K562 (cell line): ENCODE data around the gene SHH. TPM values are rescaled to one million over a fixed set of nuclear protein-coding genes. Genes with fewer than 3 reads are reported as not detected.

Source experiments
- ATAC-seq: fragments of 200-7000 bp; cut with Tn5 transposase; 3 replicates; pipeline ENCODE4 v1.9.1; 2020; ENCODE audit warnings: moderate library complexity
- BruUV-seq: library from RNA; stranded (reverse); fragments of 400-500 nt; replicated peaks from 2 replicates; lab custom pipeline; 2021; lab: Mats Ljungman, UMichigan
- CTCF ChIA-PET: fragments of 300-600 bp; formaldehyde crosslinking; extraction: SDS; loops from one replicate; lab custom pipeline; 2021; ENCODE audit warnings: low intra/inter-chr PET ratio; lab: Yijun Ruan, JAX
- POLR2A ChIA-PET: fragments of 300-600, 350-650 bp; sonication (Branson Sonifier 250); formaldehyde crosslinking; extraction: SDS; loops from one replicate; lab custom pipeline; 2021; ENCODE audit warnings: antibody characterized with exemption, inconsistent platforms; lab: Yijun Ruan, JAX
- DNase-seq, 4 experiments: peaks; one replicate each; pipeline versions ENCODE4 v3.0.0 to v3.0.0-alpha.2; 2011 to 2018; ENCODE audit warnings: low spot score in 3 of 4, mixed read lengths in 3 of 4; ENCODE audit errors: extremely low read depth in 1 of 4
- FAIRE-seq: peaks from 2 replicates; lab custom pipeline; 2011; peaks lifted over from hg19 to GRCh38; lab: Jason Lieb, UNC
- H2AFZ ChIP-seq: 2 replicates; pipeline ENCODE4 v1.6.0; 2011; ENCODE audit warnings: low read depth, low read length, control low read depth, inconsistent platforms
- H3K27ac ChIP-seq: fragments of 200-600 bp; 3 replicates; pipeline ENCODE4 v1.8.0; 2011; ENCODE audit warnings: low read depth, mild to moderate bottlenecking, control low read depth, inconsistent platforms, low read length, moderate library complexity, mixed read lengths; ENCODE audit errors: extremely low read depth
- H3K27me3 ChIP-seq, 2 experiments: fragments of 300-600 bp in 1 of 2; 2 replicates in 1 of 2; 3 replicates in 1 of 2; pipeline versions ENCODE4 v1.6.0 to v1.8.0; 2011; ENCODE audit warnings: inconsistent platforms in 2 of 2, low read length in 2 of 2, mild to moderate bottlenecking in 1 of 2, mixed read lengths in 1 of 2, moderate library complexity in 1 of 2; ENCODE audit not compliant: control insufficient read depth in 2 of 2, insufficient read depth in 2 of 2
- H3K36me3 ChIP-seq: fragments of 300-600 bp; 3 replicates; pipeline ENCODE4 v1.8.0; 2011; ENCODE audit warnings: mild to moderate bottlenecking, low read length, inconsistent platforms; ENCODE audit not compliant: control insufficient read depth, insufficient read depth
- H3K4me1 ChIP-seq, 2 experiments: fragments of 200-600 bp in 1 of 2; replicated peaks in 1 of 2; 2 replicates in 1 of 2; 3 replicates in 1 of 2; pipeline versions ENCODE4 v1.5.1 to v1.8.0; 2011; ENCODE audit warnings: inconsistent platforms in 2 of 2, low read length in 2 of 2, mild to moderate bottlenecking in 1 of 2, mixed read lengths in 1 of 2, moderate library complexity in 1 of 2; ENCODE audit not compliant: control insufficient read depth in 2 of 2, insufficient read depth in 2 of 2
- H3K4me2 ChIP-seq: 2 replicates; pipeline ENCODE4 v1.6.1; 2011; ENCODE audit warnings: low read length, control low read depth, inconsistent platforms, mixed read lengths; ENCODE audit not compliant: insufficient read depth
- H3K4me3 ChIP-seq: fragments of 200-600 bp; sonication (generic), shearing (Covaris generic); 2 replicates; pipeline ENCODE4 v1.5.1; 2016; ENCODE audit warnings: control low read depth, inconsistent platforms
- H3K79me2 ChIP-seq: fragments of 200-600 bp; 3 replicates; pipeline ENCODE4 v1.8.0; 2011; ENCODE audit warnings: low read length, inconsistent platforms; ENCODE audit not compliant: control insufficient read depth, insufficient read depth
- H3K9ac ChIP-seq, 2 experiments: 2 replicates each; pipeline versions ENCODE4 v1.6.0 to v1.6.1; 2011; ENCODE audit warnings: low read depth in 2 of 2, low read length in 2 of 2, control low read depth in 1 of 2, inconsistent platforms in 1 of 2, mild to moderate bottlenecking in 1 of 2, mixed read lengths in 1 of 2; ENCODE audit not compliant: insufficient read depth in 1 of 2
- H3K9me1 ChIP-seq: one replicate; pipeline ENCODE4 v1.6.0; 2011; ENCODE audit warnings: inconsistent platforms, mild to moderate bottlenecking, low read length, moderate library complexity; ENCODE audit not compliant: control insufficient read depth, insufficient read depth
- H3K9me3 ChIP-seq: replicated peaks from 2 replicates; pipeline ENCODE4 v1.5.1; 2011; ENCODE audit warnings: low read depth, low read length, inconsistent platforms; ENCODE audit not compliant: control insufficient read depth, insufficient read depth
- H4K20me1 ChIP-seq: replicated peaks from 2 replicates; pipeline ENCODE4 v1.6.1; 2011; ENCODE audit warnings: low read length, inconsistent platforms, mixed read lengths; ENCODE audit not compliant: control insufficient read depth, insufficient read depth
- FOS ChIP-seq: IDR thresholded peaks from 3 replicates; pipeline ENCODE4 v1.6.1; 2011; ENCODE audit not compliant: insufficient read length; ENCODE audit errors: extremely low read depth
- HNRNPLL ChIP-seq: fragments of 200-400 bp; formaldehyde crosslinking; IDR thresholded peaks from 2 replicates; pipeline ENCODE4 v1.6.1; 2017; ENCODE audit warnings: low read length, low read depth, mild to moderate bottlenecking; ENCODE audit not compliant: poor library complexity, severe bottlenecking
- PRPF4 ChIP-seq: fragments of 200-400 bp; formaldehyde crosslinking; IDR thresholded peaks from one replicate; pipeline ENCODE4 v1.6.1; 2017; ENCODE audit warnings: low read length, low read depth, mild to moderate bottlenecking; ENCODE audit not compliant: insufficient read depth, poor library complexity, severe bottlenecking
- THAP7 ChIP-seq: fragments of 250-450 bp; sonication (Bioruptor Pico); IDR thresholded peaks from 2 replicates; pipeline ENCODE4 v1.5.0; 2021
- ZNF316 ChIP-seq: fragments of 450-650 bp; IDR thresholded peaks from 2 replicates; pipeline ENCODE4 v1.6.1; 2016
- ZNF717 ChIP-seq: fragments of 250-450 bp; sonication (Bioruptor Pico); IDR thresholded peaks from 2 replicates; pipeline ENCODE4 v1.5.0; 2021
- WGBS: fragments of 100-300 bp; shearing (Covaris generic); methylation state at CpG from one replicate; pipeline ENCODE4 v1.1.6; 2016; ENCODE audit warnings: low coverage, mixed read lengths; ENCODE audit not compliant: insufficient coverage; ENCODE audit errors: missing lambda C conversion rate; 5-methylcytosine and 5-hydroxymethylcytosine counted together
- in situ Hi-C: fragments of 300-500 bp; cut with MboI; formaldehyde crosslinking; loops from 4 replicates; pipeline ENCODE4 v1.15.0; 2018; ENCODE audit warnings: inconsistent platforms, mixed read lengths
- intact Hi-C: fragments of 100-400 bp; cut with micrococcal nuclease; formaldehyde crosslinking; loops from 2 replicates; pipeline ENCODE4 v1.14.2; 2022
- polyA plus RNA-seq, 8 experiments: library from polyadenylated mRNA; depleted of rRNA in 4 of 8; stranded (reverse) in 5 of 8; unstranded in 3 of 8; fragments of >200 nt; fragmentation: Nextera tagmentation in 2 of 8; fragmentation: Illumina TruSeq in 1 of 8; extraction: Ambion mirVana in 2 of 8; extraction: Trizol in 1 of 8; gene quantifications; 2 replicates each; pipeline versions ENCODE4 v1.2.1 to v1.2.3, GENCODE V29; 2011 to 2014; ENCODE audit warnings: inconsistent platforms in 1 of 8, missing spikeins in 1 of 8
- total RNA-seq, 7 experiments: library from RNA; depleted of rRNA in 6 of 7; stranded (reverse); fragments of >200 nt in 6 of 7; fragmentation: Illumina TruSeq in 2 of 7; extraction: Trizol in 2 of 7; gene quantifications; 2 replicates each; pipeline versions ENCODE4 v1.2.1 to v1.2.3, GENCODE V29; 2011 to 2021; ENCODE audit warnings: low replicate concordance in 1 of 7
- TF ChIP-seq, protein P1 (sequence below): fragments of 450-650 bp; formaldehyde crosslinking; IDR thresholded peaks from 2 replicates; pipeline ENCODE4 v1.4.0; 2020; ENCODE audit warnings: mild to moderate bottlenecking, mixed read lengths
- TF ChIP-seq, protein P2 (sequence below): fragments of 250-450 bp; sonication (Bioruptor Pico); IDR thresholded peaks from 2 replicates; pipeline ENCODE4 v1.6.1; 2021; ENCODE audit warnings: mild to moderate bottlenecking

Gene SHH
- total and polyA plus RNA-seq, 9 of the 15 experiments (the other 6 are each of a cell fraction or from before 2014, with no cell fraction given) = 0.09 TPM; not detected in 8

DNA sequence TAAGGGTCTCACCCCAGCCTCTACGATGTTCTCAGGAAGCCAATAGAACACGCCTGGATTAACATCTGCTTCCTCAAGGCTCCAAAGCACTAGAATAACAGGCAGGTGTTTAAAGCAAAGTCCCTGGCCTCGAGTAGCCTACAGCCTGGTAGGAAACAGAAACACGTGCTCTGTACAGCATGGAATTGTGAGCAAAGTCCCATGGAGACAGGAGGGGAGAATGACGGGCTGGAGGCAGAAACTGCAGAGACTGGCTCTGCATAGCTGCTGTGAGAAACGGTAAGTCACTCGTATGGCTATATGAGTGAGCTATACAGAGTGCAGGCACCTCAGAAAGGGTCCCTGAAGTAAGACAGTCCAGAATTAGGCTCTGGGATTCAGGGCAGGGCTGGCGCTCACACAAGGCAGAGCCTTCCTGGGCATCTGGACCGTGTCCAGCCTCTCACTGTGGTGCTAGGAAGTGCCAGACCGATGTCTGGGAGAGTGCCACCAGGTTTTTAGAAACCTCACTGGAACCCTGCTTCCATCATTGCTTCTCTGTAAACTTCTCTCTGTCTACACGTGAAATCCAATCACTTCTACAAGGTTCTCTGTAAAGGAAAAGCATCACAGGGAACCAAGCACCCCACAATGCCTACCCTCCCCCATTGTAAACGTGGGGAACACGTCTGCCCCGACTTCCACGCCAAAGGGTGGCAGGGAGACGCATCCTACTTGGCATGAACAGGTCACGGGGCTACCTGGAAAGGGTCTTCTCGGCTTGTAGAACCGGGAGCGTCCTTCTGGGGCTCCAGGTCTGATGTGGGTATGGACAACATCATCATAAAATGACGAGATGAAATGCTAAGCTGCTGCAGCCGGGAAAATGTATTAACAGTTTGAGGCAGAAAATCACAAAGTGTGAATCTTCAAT is 38.8 kb upstream of the SHH start (continued):
- no peak for TF ChIP-seq THAP7
- TF ChIP-seq, protein P1, sequence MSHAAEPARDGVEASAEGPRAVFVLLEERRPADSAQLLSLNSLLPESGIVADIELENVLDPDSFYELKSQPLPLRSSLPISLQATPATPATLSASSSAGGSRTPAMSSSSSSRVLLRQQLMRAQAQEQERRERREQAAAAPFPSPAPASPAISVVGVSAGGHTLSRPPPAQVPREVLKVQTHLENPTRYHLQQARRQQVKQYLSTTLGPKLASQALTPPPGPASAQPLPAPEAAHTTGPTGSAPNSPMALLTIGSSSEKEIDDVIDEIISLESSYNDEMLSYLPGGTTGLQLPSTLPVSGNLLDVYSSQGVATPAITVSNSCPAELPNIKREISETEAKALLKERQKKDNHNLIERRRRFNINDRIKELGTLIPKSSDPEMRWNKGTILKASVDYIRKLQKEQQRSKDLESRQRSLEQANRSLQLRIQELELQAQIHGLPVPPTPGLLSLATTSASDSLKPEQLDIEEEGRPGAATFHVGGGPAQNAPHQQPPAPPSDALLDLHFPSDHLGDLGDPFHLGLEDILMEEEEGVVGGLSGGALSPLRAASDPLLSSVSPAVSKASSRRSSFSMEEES (CRISPR knock-in tag) = no peak
- no peak for TF ChIP-seq FOS
- TF ChIP-seq, all 486 proteins: peak for 0

DNA sequence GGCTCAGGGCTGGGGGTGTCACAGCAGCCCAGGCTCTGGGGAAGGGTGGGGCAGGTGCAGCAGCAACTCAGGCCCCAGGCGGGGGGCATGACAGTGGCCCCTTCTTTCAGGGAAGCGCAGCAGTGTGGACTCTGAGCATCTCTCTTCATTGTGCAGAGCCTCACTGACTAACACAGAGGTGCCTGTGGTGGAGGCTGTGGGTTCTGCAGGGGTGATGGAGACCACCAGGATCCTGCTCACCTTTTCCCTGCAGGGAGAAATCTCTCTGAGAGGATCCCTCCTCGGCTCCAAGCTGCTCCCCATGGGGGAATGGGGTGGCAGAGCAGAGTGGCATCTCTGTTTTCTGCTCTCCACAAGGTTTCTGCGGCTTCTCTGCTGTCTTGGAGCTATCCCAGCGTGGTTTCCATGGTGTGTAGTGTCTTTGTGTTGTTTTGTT is 37.8 kb upstream of the SHH start:
- in situ Hi-C loops = no loop called here
- FAIRE-seq = no peak
- H3K9ac ChIP-seq = no peak overlapping the region
- no peak for TF ChIP-seq PRPF4
- TF ChIP-seq, protein P2, sequence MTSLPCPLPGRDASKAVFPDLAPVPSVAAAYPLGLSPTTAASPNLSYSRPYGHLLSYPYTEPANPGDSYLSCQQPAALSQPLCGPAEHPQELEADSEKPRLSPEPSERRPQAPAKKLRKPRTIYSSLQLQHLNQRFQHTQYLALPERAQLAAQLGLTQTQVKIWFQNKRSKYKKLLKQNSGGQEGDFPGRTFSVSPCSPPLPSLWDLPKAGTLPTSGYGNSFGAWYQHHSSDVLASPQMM (CRISPR knock-in tag) = no peak
- no peak for TF ChIP-seq ZNF717 (CRISPR knock-in tag)
- TF ChIP-seq HNRNPLL = no peak
- no peak for TF ChIP-seq ZNF316

More for the DNA sequence above, 37.8 kb upstream of the SHH start:
- peaks cover 42 to 71% of the 10 kb centered on the region in 2 experiments for H3K27me3 ChIP-seq
- H3K9me3 ChIP-seq = no peaks in the 10 kb centered on the region
- ChIA-PET POLR2A (interaction anchor here (0.6 to 0.7 kb wide), 2 partner anchors 36 to 52 kb away, joined by 3 read pairs; no protein-coding TSS in a partner anchor), CTCF (no interaction called here)
- H3K4me2 ChIP-seq = no peak overlapping the region
- H3K27ac ChIP-seq = no peak overlapping the region
- BruUV-seq = no TSS peak
- no peak overlapping the region for H3K4me3 ChIP-seq
- H3K9me1 ChIP-seq = no peaks in the 10 kb centered on the region
- intact Hi-C loops = no loop called here
- 2% methylated on average over 5 of the region's 5 CpGs for WGBS
- H2AFZ ChIP-seq = no peak overlapping the region
- ATAC-seq (no peak), DNase-seq (no peak)
- H4K20me1 ChIP-seq = 0 out of 2 replicates have a peak, but pooled peaks cover 13% of the 10 kb centered on the region
- no peaks in the 10 kb centered on the region for H3K79me2 ChIP-seq
- no peaks in the 10 kb centered on the region for H3K4me1 ChIP-seq
- H3K36me3 ChIP-seq = no peaks in the 10 kb centered on the region
